Stimulated activated CD4-positive, alpha-beta T cell treated with anti-CD3 and anti-CD28 coated beads, Interleukin-4, amount 100 ng/mL, for 1 hour (primary cell): ENCODE results near the gene TMOD3.

ENCODE experiments used
- DNase-seq: peaks from one replicate; pipeline ENCODE4 v3.0.0-alpha.2; 2020

Gene TMOD3

DNA sequence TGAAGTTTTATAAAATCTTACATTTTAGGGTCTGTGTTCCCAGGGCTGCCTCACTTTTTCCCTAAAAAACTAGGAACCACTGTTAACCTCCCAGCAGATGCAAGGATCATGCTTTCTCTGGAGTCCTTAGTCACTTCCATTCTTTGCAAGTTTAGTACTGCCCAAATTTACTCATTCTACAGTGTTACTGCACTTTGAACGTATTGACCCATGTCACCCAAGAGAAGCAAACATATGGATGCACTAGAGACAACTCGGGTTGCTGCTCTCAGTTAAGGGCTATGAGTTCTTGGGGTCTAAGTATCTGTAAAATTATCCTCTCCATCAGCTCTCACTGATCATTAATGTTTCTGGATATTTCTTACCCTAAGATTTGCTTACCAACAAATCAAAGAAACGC lies 83.1 kb downstream of the TMOD3 start:
- DNase-seq, result no peak

DNA sequence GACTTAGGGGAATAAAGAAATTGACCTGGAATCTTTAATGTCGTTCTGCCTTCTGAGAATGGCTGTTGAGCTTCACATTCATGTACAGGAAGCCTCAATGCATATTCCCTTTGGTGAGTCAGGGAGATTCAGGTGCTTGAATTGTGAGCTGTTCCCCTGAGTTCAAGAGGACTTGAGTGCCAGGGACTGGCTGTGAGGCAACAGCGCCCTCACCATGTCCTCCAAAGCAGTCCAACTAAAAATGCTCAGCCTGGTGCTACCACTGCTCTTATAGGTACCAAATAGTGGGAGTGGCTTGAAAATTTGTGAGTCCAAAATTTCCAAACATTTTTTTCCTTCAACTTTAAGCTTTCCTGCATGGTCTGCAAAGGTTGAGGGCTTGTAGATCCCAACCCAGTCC lies 88.0 kb downstream of the TMOD3 start:
- no peak for DNase-seq

DNA sequence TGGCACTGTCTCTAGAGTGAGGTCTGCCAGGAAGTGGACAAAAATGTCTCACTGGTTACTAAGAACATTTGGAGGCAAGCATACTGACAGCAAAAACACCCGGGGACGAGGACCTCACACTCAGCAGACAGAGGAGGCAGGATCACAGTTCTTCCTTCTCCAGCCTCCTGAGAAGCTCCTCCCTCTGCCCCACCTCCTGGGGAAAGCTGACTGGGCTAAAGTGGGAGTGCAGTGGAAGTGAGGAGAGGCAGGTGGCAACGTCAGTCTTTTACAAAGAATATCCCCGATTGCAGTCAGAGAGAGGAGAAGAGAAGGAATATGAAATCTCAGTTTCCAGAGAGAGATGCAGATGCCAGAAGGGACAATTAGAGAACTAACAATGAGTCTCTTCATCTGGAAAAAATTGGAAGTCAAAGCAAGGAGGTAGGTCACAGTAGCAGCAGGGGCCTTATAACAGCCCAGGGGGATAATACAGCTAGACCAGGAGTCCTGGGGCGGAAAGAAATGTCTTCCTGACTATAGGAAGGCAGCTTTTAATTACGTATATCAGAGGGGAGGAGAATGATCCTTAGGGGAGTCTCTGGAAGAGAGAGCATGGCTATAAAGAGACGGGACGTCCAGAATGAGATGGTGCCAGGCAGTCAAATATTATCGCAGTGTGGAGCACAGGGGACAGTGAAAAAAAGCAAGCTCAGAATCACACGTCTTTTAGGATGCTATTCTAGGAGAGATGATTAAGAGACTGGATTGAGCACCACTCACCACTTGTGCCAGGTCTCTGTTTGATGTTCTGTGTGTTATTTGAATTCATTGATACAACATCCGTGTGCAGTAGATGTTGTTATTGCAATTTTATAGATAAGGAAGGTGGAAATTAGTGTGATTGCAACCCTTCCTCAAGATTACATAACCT lies 95.0 kb downstream of the TMOD3 start:
- no peak for DNase-seq

DNA sequence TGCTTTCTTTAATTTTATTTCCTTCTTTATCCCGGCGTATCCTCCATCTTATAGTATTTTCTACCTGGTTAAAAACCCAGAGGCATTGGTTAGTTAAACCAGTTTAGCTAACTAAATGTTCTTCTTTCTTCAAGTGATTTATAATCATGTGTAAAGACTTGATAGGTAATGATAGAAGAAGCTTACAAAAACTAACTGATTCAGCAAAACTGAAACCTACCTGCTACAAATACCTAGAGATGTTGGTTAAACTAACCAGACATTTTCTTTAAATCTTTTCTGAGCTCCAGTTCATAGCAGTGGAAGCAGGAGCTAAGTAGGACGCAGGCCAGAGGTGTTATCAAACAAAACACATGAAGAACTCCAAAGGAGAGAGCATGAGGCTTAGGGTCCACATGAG lies 97.4 kb downstream of the TMOD3 start:
- no peak for DNase-seq

DNA sequence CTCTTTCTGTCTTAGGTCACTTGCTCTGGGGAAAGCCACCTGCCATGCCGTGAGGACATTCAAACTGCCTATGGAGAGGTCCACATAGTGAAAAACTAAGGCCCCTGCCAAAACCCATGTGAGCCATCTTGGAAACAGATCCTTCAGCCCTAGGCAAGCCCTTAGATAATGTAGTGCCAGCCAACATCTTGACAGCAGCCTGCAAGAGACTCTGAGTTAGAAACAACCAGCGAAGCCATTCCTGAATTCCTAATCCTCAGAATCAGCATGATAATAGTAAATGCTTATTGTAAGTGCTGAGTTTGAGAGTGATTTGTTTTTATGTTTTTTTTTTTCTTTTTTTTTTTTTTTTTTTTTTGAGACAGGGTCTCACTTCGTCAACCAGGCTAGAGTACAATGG lies 101.6 kb downstream of the TMOD3 start:
- no peak for DNase-seq

DNA sequence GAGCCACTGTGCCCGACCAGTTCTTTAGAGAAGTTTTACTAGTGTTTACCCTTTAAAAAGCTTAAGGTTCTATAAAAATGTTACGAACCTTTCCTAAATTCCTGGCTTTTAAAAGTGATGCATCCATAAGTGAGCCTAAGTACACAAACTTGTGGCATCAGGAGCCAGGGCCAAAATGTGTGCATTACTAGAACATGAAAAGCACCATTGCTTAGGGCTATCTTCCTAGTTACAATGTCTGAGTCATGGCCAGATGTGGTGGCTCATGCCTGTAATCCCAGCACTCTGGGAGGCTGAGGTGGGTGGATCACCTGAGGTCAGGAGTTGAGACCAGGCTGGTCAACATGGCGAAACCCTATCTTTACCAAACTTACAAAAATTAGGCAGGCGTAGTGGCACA lies 102.2 kb downstream of the TMOD3 start:
- DNase-seq, result no peak

DNA sequence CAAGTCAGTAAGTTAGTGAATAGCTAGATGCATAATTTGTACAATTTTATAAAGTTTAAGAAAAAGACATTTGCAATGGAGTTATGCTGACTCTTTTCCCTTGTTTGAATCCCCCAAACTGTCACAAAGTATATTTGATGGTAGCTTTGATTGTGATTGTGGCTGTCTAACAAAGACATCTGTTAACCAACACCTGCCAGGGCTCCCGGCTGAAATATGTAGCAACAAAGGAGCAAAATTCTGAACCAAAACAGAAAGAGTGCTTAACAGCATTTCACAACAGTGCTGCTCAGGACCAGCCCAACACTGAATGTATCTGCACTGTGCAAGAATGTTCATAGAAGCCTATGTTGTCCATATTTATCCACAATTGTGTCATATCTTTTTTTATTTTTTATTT lies 102.7 kb downstream of the TMOD3 start:
- no peak for DNase-seq

DNA sequence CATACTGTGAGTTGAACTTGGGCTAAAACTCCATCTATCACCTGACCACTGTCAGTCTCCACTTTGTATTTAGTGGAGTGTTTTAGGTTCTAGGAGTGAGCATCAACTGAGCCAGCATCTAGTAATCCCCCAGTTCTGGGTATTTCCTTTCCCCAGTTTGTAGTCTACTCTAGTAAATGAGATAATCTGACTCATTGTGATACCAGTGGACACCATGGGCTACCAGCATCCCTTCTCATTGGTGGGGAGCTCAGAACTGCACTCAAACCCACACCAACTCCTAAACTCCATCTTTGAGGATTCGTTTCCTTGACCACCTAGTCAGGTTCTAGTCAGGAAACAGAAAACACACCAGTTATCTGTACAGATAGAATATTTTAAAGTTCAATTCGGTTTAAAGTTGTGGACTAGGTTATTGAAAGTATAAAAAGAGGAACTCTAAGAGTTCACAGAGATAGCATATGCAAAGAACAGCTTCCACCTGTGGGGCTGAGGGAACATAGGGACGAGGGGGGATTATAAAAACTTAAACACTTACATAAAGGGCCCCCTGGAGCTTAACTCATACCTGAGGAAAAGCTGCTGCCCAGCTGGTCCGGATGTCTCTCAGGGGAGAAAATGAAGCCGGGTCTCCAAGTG lies 106.1 kb downstream of the TMOD3 start:
- no peak for DNase-seq

DNA sequence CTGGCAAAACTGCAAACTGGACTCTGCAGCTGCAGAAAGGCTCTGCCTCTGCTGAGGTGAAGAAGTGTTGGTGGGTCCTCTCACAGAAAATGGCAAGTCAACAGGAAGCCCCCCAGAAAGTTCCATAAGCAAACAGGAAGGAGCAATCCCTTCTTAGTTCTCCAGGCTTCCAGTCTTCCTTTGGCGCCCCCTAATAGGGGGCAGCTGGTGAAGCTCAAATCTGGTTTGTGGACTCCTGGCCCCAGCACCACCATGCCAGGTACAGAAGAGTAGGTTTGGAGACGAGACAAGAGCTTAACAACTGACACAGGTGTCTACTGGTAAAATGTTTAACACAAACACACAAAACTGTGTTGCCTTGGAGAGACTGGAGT lies 106.6 kb downstream of the TMOD3 start:
- DNase-seq, result no peak

DNA sequence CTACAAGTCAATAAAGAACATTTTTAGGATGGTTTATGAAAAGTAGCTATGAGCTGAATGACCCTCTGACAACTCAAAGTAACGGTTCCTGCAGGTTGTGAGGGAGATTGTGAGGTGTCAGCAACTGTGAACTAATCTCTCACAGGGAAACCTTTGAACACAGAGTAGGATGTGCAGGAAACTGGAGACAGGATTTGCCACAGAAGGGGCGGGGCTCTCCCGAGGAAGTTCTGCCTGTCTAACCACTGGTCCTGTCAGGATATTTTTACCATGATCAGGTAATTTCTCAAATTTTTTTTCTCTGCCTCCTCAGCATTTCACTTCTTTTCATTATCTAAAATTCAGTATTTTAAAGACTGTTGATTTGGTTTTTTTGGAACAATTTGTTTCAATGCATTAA lies 108.8 kb downstream of the TMOD3 start:
- DNase-seq, result no peak

DNA sequence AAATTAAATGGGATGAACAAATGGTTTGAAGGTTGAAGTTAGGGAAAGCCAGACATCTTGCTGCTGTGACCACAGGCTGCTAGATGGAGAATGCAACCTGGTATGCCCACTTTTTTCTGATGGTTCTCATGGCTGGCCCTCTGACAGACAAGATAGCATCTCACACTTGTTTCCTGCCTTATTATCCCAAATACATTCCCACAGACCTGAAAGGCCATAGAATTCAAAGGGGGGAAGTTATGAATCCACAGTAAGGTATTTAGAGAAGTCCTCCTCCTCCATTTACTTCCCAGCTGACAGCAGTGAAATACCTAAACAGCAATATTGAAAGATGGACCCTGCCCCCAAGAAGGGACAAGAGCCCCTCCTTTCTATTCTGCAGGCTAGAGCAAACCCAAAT lies 109.8 kb downstream of the TMOD3 start:
- DNase-seq, result no peak

DNA sequence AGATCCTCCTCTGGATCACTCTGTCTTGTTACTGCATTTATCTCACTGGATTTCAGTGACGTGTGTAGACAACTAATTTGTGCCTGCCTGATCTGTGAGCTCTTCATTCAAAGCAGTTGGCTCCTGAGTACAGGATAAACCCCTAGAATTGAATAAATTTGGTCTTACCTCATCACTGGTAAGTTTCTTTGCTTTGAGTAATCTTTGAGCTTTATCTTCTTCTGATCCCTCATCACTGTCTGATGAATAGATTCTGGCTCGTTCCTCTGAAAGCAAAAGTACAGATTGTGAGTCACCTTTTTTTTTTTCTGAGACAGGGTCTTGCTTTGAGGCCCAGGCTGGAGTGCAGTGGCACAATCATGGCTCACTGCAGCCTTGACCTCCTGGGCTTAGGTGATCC lies 117.7 kb downstream of the TMOD3 start:
- no peak for DNase-seq

DNA sequence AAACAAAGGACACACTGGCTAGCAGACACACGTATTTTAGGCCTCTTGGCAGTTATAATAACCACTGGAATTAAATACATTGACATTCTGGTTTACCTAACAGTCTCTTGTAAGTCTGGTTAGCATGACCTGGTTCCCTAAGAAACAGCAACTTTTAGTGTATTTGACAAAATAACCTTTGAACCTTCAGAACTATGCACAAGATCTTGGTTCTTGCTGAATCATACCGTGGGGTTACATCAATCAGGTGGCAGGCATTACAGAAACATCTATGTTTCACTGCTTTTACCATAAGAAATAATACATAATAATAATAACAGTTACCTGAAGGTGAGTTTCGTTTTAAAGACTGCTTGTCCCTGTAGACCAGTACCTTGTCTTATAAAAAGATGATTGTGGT lies 123.4 kb downstream of the TMOD3 start:
- no peak for DNase-seq

DNA sequence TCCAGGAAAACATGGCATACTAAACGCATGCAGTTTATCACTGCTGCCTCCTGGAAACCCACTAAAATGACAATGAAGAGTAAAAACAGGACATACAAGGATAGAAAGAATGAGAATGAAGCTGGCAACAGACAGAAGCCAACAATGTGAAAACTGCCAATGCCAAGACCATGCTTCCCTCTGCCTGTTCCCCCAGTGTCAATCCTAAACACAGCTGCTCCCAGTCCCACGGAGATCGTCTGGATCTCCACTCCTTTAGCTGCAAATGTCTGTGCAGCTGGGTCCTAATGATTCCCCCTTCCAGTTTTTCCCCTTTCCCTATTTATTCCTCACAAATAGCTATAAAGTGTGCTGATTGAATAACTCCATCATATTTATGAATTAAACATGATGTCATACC lies 126.1 kb downstream of the TMOD3 start:
- no peak for DNase-seq
